Choroid plexus epithelial cell (primary cell): ENCODE results near the gene RAE1.

Experiments used
- DNase-seq: peaks from one replicate; pipeline ENCODE4 v3.0.0-alpha.2; 2010; ENCODE audit warnings: low read depth
- H3K4me3 ChIP-seq: 2 replicates; pipeline ENCODE4 v1.5.1; 2011; ENCODE audit warnings: low read depth, mild to moderate bottlenecking, control low read depth, low read length, moderate library complexity
- TF ChIP-seq, protein P1 (sequence below): conservative IDR thresholded peaks from 2 replicates; pipeline ENCODE4 v1.5.1; 2011; ENCODE audit warnings: low read depth, mild to moderate bottlenecking, control low read depth, inconsistent platforms, low read length, moderate library complexity

Gene RAE1

GRCh38 chr20:57396984-57397692, 46.1 kb downstream of the RAE1 start:
- H3K4me3 ChIP-seq = no peak overlapping the region
- DNase-seq = no peak
- TF ChIP-seq, protein P1, sequence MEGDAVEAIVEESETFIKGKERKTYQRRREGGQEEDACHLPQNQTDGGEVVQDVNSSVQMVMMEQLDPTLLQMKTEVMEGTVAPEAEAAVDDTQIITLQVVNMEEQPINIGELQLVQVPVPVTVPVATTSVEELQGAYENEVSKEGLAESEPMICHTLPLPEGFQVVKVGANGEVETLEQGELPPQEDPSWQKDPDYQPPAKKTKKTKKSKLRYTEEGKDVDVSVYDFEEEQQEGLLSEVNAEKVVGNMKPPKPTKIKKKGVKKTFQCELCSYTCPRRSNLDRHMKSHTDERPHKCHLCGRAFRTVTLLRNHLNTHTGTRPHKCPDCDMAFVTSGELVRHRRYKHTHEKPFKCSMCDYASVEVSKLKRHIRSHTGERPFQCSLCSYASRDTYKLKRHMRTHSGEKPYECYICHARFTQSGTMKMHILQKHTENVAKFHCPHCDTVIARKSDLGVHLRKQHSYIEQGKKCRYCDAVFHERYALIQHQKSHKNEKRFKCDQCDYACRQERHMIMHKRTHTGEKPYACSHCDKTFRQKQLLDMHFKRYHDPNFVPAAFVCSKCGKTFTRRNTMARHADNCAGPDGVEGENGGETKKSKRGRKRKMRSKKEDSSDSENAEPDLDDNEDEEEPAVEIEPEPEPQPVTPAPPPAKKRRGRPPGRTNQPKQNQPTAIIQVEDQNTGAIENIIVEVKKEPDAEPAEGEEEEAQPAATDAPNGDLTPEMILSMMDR = no peak

DNA sequence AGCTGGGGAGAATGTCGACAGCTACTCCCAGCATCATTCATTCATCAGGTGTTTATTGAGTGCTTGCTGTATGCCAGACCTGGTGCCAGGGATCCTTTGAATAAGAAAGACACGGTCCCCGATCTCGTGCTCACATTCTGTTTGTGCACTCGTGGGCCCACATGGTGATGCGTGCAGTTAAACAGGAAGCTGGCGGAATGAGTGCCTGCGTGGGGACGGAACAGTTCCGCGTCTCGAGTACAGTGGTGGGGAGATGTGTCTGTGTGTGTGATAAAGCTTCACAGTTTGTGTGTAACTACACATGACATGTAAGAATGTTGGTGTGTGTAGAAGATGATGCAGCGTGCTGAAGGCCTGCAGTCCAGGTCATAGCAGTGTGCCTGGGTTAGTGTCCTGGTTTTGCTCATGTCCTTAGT, 46.6 kb downstream of the RAE1 start:
- no peak overlapping the region for H3K4me3 ChIP-seq

DNA sequence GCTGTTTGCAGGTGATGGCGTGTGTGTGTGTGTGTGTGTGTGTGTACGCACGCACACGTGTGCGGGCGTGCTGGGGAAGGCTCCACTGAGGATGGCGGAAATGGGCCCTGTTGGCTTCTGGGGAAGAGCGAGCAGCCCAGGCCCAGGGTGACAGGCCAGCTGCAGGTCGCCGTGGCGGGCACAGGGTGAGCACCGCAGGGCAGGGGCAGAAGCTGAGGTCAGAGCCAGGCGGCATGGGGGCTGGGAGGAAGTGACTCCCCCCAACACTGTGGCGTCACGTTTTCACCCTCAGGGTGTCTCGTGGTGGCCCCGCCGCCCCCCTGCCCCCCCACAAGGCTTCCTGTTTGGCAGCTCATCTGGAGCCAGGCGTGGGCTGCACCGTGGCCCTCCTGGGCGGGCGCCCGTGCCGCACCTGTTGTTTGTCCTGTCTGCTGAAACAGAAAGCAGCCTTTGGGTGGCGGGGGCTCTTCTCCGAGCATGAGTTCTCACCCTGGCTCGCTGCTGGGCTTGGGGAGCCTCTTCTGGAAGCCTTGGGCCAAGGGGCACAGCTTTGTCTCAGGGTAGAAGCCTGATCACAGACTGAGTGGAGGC, 47.3 kb downstream of the RAE1 start:
- DNase-seq = peak; percentile 14
- no peak overlapping the region for H3K4me3 ChIP-seq
- TF ChIP-seq, protein P1 = no peak

More for the DNA sequence above, 46.6 kb downstream of the RAE1 start:
- TF ChIP-seq, protein P1 = no peak
- no peak for DNase-seq

DNA sequence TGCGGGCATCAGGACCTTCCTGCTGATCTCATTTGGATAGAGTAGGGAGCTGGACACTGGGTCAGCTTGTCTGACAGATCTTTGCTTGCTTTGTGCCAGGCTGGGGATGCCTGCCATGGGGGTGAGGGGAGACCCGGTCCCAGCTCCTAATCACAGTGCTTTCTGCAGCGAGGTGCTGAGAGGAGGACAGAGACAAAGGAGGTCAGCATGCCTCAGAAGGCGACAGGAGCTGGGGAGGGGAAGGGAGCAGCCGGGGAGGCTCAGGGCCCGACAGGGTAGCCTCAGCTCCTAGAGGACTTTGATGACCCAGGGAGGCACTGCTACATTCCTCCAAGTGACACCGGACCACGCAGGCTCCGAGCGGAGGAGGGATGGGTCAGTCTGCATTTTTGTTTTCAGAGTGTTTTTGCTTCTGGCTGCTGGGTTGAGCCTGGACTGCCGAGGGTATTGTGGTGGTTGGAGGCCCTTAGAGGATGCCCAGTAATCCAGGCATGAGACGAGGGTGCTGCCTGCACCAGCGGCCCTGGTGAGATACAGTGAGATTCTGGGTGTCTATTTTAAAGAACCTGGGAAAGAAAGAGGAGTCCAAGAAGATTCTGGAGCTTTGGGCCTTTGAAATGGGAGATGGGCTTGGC, 48.0 kb downstream of the RAE1 start:
- H3K4me3 ChIP-seq = no peak overlapping the region
- no peak for DNase-seq
- TF ChIP-seq, protein P1 = no peak

GRCh38 chr20:57399587-57400155, 48.6 kb downstream of the RAE1 start:
- TF ChIP-seq, protein P1 = no peak
- peak; percentile 11 for DNase-seq
- no peak overlapping the region for H3K4me3 ChIP-seq

GRCh38 chr20:57400231-57400701, 49.2 kb downstream of the RAE1 start:
- H3K4me3 ChIP-seq = no peak overlapping the region
- no peak for DNase-seq
- TF ChIP-seq, protein P1 = peak; percentile 16
